ENCODE results near the gene NEK7.
"Not testable (repeated sequence)": the region's sequence is repeated elsewhere in the genome, so short reads cannot be mapped to it uniquely, and the experiment has no call there.

Gene NEK7

GRCh38 chr1:198212675-198213074 is 55.9 kb downstream of the NEK7 start:
- no peak overlapping the region for H3K4me3 ChIP-seq (ENCODE audit: low read depth, low read length)
- TF ChIP-seq CTCF (IDR thresholded peaks at IDR 0.05; ENCODE audit: low read depth, low read length, missing control alignments) = no peak
- no peak for DNase-seq (ENCODE audit: low read depth)

GRCh38 chr1:198214924-198215323 is 58.1 kb downstream of the NEK7 start:
- no peak overlapping the region for H3K4me3 ChIP-seq (ENCODE audit: low read depth, low read length)
- no peak for TF ChIP-seq CTCF (IDR thresholded peaks at IDR 0.05; ENCODE audit: low read depth, low read length, missing control alignments)
- DNase-seq (ENCODE audit: low read depth) = no peak

- H3K4me3 ChIP-seq (ENCODE audit: low read depth, low read length) = no peak overlapping the region
- TF ChIP-seq CTCF (IDR thresholded peaks at IDR 0.05; ENCODE audit: low read depth, low read length, missing control alignments) = no peak
- no peak for DNase-seq (ENCODE audit: low read depth)
These were observed 63.6 kb downstream of the NEK7 start for GRCh38 chr1:198220428-198220827.

- H3K4me3 ChIP-seq (ENCODE audit: low read depth, low read length); DNase-seq (ENCODE audit: low read depth): not testable (repeated sequence)
These were observed 70.2 kb downstream of the NEK7 start for GRCh38 chr1:198227010-198227409.

- not testable (repeated sequence) for H3K4me3 ChIP-seq (ENCODE audit: low read depth, low read length); DNase-seq (ENCODE audit: low read depth)
These were observed 70.7 kb downstream of the NEK7 start for GRCh38 chr1:198227454-198227853.

- no peak for TF ChIP-seq CTCF (IDR thresholded peaks at IDR 0.05; ENCODE audit: low read depth, low read length, missing control alignments)
- DNase-seq (ENCODE audit: low read depth) = no peak
- no peak overlapping the region for H3K4me3 ChIP-seq (ENCODE audit: low read depth, low read length)
These were observed 72.1 kb downstream of the NEK7 start for GRCh38 chr1:198228925-198229324.

- H3K4me3 ChIP-seq (ENCODE audit: low read depth, low read length) = no peak overlapping the region
- TF ChIP-seq CTCF (IDR thresholded peaks at IDR 0.05; ENCODE audit: low read depth, low read length, missing control alignments) = no peak
- DNase-seq (ENCODE audit: low read depth) = no peak
These were observed 75.0 kb downstream of the NEK7 start for GRCh38 chr1:198231779-198232178.

GRCh38 chr1:198232378-198232777 is 75.6 kb downstream of the NEK7 start:
- H3K4me3 ChIP-seq (ENCODE audit: low read depth, low read length) = no peak overlapping the region
- DNase-seq (ENCODE audit: low read depth) = no peak
- TF ChIP-seq CTCF (IDR thresholded peaks at IDR 0.05; ENCODE audit: low read depth, low read length, missing control alignments) = no peak
